ENCODE measurements around the gene SHISA4. TPM values are rescaled to one million over a fixed set of nuclear protein-coding genes. Genes with fewer than 3 reads are reported as not detected.

SHISA4 gene
- total RNA-seq, 4 donors from 2014 or later, result 18.9 to 35.8 (median 29.3) TPM

DNA sequence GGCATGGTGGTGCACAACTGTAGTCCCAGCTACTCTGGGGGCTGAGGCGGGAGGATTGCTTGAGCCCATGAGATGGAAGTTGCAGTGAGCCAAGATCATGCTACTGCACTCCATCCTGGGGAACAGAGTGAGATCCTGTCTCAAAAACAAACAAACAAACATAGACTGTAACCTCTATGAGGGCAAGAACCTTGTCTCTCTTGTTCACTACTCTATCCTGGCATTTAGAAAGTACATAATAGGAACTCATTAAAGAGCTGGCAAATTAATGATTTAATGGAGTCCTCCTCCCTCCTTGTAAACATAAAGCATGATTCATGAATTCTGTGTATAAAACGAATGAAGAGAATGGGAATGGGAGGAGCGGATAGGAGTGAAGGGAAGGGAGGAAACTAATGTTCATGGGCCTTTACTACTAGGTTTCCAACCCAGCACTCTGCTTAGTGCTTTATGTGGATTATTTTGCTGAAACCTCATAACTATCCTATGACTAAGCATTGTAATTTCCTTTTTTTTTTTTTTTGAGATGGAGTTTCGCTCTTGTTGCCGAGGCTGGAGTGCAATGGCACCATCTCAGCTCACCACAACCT, 49.0 kb downstream of the SHISA4 start:
- peak overlapping the region in 1 of 2 donors; percentile 67 for H3K4me3 ChIP-seq
- no peak for TF ChIP-seq POLR2A (IDR thresholded peaks at IDR 0.05)
- TF ChIP-seq, protein P1, sequence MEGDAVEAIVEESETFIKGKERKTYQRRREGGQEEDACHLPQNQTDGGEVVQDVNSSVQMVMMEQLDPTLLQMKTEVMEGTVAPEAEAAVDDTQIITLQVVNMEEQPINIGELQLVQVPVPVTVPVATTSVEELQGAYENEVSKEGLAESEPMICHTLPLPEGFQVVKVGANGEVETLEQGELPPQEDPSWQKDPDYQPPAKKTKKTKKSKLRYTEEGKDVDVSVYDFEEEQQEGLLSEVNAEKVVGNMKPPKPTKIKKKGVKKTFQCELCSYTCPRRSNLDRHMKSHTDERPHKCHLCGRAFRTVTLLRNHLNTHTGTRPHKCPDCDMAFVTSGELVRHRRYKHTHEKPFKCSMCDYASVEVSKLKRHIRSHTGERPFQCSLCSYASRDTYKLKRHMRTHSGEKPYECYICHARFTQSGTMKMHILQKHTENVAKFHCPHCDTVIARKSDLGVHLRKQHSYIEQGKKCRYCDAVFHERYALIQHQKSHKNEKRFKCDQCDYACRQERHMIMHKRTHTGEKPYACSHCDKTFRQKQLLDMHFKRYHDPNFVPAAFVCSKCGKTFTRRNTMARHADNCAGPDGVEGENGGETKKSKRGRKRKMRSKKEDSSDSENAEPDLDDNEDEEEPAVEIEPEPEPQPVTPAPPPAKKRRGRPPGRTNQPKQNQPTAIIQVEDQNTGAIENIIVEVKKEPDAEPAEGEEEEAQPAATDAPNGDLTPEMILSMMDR (IDR thresholded peaks at IDR 0.05), result no peak
- TF ChIP-seq EP300 (IDR thresholded peaks at IDR 0.05), result no peak
- TF ChIP-seq POLR2AphosphoS5 (IDR thresholded peaks at IDR 0.05), result peak; percentile 82
- peaks cover 0 to 39% of the 10 kb centered on the region in 2 donors for H3K36me3 ChIP-seq
- whole genome bisulfite sequencing, 2 donors (ENCODE audit: low coverage in 1 of 2), result 13 to 45% methylated on average over 4 to 5 of the region's 5 CpGs
- peak; percentile 39 for ATAC-seq
- no peaks in the 10 kb centered on the region for H3K27me3 ChIP-seq
- no peaks in the 10 kb centered on the region for H3K9me3 ChIP-seq
- peak overlapping the region; percentile 79 to 99 (median 94) for H3K27ac ChIP-seq
- peaks cover 0 to 88% (median 10%) of the 10 kb centered on the region in 3 donors for H3K4me1 ChIP-seq

DNA sequence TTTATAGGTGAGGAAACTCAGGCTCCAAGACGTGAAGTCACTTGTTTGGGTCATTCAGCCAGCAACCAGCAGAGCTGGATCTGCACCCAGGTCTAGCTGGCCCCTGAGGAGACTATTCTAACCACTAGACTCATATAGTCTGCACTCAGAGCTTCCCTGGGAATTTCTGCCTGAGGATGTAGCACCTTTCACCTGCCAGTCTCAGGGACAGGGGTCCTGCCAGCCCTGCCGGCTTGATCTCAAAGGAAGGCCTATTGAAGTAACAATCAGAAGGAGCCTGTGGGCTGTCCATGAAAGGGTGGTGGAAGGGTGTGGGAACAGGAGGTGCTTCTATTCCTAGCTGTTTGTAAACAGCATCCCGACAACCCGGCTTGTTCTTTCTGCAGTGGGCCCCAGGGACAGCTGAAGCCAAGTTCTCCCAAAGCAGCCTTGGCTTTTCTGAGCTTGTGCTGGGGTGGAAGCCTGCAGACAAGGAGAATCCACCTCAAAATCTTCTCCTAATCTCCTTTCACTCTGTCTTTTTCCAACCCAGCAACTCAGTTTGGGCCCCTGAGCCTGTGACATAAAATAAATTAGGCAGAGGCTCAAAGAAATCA, 49.8 kb downstream of the SHISA4 start:
- H3K27me3 ChIP-seq, result no peaks in the 10 kb centered on the region
- peak; percentile 25 for TF ChIP-seq POLR2AphosphoS5 (IDR thresholded peaks at IDR 0.05)
- no peak for TF ChIP-seq EP300 (IDR thresholded peaks at IDR 0.05)
- peak in 1 of 2 donors; percentile 23 for TF ChIP-seq POLR2A (IDR thresholded peaks at IDR 0.05)
- TF ChIP-seq, protein P1 (IDR thresholded peaks at IDR 0.05), result peak in 1 of 4 experiments; percentile 19
- no peaks in the 10 kb centered on the region for H3K9me3 ChIP-seq
- peaks cover 0 to 82% (median 10%) of the 10 kb centered on the region in 3 donors for H3K4me1 ChIP-seq
- H3K4me3 ChIP-seq, result peak overlapping the region in 1 of 2 donors; percentile 67
- peak; percentile 18 for ATAC-seq
- peak overlapping the region; percentile 79 to 99 (median 94) for H3K27ac ChIP-seq
- WGBS, 2 donors (ENCODE audit: low coverage in 1 of 2), result 24 to 40% methylated on average over 1 to 3 of the region's 4 CpGs
- peaks cover 0 to 44% of the 10 kb centered on the region in 2 donors for H3K36me3 ChIP-seq

DNA sequence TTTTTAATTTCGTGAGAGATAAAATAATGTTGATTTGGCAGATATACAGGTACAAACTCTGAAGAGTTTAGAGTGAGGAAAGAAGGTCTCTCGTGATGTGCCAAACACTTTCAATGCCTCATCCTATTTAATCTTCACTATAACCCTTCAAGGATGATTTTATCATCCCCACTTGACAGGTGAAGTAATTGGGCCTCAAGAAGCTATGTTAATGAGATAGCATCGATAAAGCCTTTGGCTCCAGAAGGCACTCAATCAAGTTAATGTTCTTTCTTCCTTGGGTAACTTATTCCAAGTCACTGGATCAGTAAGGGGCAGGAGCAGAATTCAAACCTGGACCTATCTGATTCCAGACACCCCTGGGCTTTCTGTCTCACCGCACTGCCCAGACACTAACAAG, 50.5 kb downstream of the SHISA4 start:
- Histone ChIP-seq H3K27me3 (no peaks in the 10 kb centered on the region), H3K9me3 (no peaks in the 10 kb centered on the region), H3K27ac (peak overlapping the region; percentile 79 to 99 (median 94)), H3K4me1 (peaks cover 0 to 75% (median 10%) of the 10 kb centered on the region in 3 donors), H3K36me3 (peaks cover 0 to 48% of the 10 kb centered on the region in 2 donors), H3K4me3 (peak overlapping the region; percentile 67 to 98)
- 10 to 19% methylated on average over 1 to 3 of the region's 4 CpGs for whole genome bisulfite sequencing, 2 donors (ENCODE audit: low coverage in 1 of 2)
- TF ChIP-seq POLR2AphosphoS5 (IDR thresholded peaks at IDR 0.05) (peak; percentile 2), EP300 (IDR thresholded peaks at IDR 0.05) (no peak), POLR2A (IDR thresholded peaks at IDR 0.05) (no peak)
- TF ChIP-seq, protein P1 (IDR thresholded peaks at IDR 0.05), result no peak
- ATAC-seq, result no peak

DNA sequence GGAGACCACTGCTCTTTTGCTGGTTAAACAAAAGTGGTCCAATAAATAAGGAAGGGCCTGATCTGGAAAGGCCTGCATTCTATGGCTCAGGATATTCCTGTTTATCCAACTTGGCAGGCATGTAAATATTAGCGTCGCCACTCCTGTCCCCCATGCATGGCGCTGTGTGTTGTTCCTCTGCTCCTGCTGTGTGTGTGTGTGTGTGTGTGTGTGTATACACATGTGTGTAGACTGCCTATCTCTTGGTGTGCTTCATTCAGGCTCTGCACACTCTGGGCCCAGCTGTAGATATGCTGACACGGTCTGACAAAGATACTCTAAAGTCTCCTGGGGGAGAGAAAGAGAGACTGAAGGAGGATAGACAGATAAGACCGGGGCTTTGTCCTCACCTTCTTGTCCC, 50.9 kb downstream of the SHISA4 start:
- Histone ChIP-seq H3K27me3 (no peaks in the 10 kb centered on the region), H3K4me1 (peaks cover 0 to 71% (median 10%) of the 10 kb centered on the region in 3 donors), H3K27ac (peak overlapping the region; percentile 79 to 99 (median 94)), H3K4me3 (peak overlapping the region; percentile 67 to 98), H3K9me3 (no peaks in the 10 kb centered on the region), H3K36me3 (peaks cover 0 to 48% of the 10 kb centered on the region in 2 donors)
- WGBS, 2 donors (ENCODE audit: low coverage in 1 of 2), result 19 to 20% methylated on average over 1 to 5 of the region's 5 CpGs
- TF ChIP-seq EP300 (IDR thresholded peaks at IDR 0.05) (no peak), POLR2A (IDR thresholded peaks at IDR 0.05) (no peak), POLR2AphosphoS5 (IDR thresholded peaks at IDR 0.05) (no peak)
- TF ChIP-seq, protein P1 (IDR thresholded peaks at IDR 0.05), result no peak
- no peak for ATAC-seq

All from gastroesophageal sphincter (tissue), 4 donors.